ENCODE data around the gene RAD51B.

GRCh38 chr14:68191567-68192321 lies 372.2 kb downstream of the RAD51B start:
- TF ChIP-seq EZH2 (IDR thresholded peaks at IDR 0.05; ENCODE audit: borderline replicate concordance, low read depth, low read length) = no peak
- no peak for TF ChIP-seq ZNF780A (CRISPR knock-in tag; IDR thresholded peaks at IDR 0.05)
- no peak for TF ChIP-seq CHCHD3 (CRISPR knock-in tag; IDR thresholded peaks at IDR 0.05)
- TF ChIP-seq ZNF232 (CRISPR knock-in tag; IDR thresholded peaks at IDR 0.05) = no peak
- TF ChIP-seq FOXA1 (IDR thresholded peaks at IDR 0.05; ENCODE audit: borderline replicate concordance) = no peak
- no peak for TF ChIP-seq ATF3 (IDR thresholded peaks at IDR 0.05)
- no peak for TF ChIP-seq ATF3 (CRISPR knock-in tag; conservative IDR thresholded peaks at IDR 0.05)
- TF ChIP-seq JUN (IDR thresholded peaks at IDR 0.05; ENCODE audit: borderline replicate concordance, low read depth, low read length) = no peak
- TF ChIP-seq JUN (CRISPR knock-in tag; IDR thresholded peaks at IDR 0.05; ENCODE audit: borderline replicate concordance) = no peak
- no peak for TF ChIP-seq SIN3A (IDR thresholded peaks at IDR 0.05; ENCODE audit: borderline replicate concordance in 2 of 2, control insufficient read depth in 1 of 2, low read depth in 2 of 2, low read length in 2 of 2)
- TF ChIP-seq ATF1 (CRISPR knock-in tag; IDR thresholded peaks at IDR 0.05) = no peak
- no peak for TF ChIP-seq ATF1 (tag; IDR thresholded peaks at IDR 0.05)

All from K562 (cell line).